ENCODE data around the gene PDIA6. TPM values are rescaled to one million over a fixed set of nuclear protein-coding genes. Genes with fewer than 3 reads are reported as not detected.

PDIA6 gene
- total RNA-seq, 1 experiment from 2014 or later: 149 TPM

- DNase-seq (ENCODE audit: low read depth, low spot score) (no peak), ATAC-seq (no peak)
- TF ChIP-seq EZH2 (IDR thresholded peaks at IDR 0.05): no peak
- no peak for TF ChIP-seq YY1 (IDR thresholded peaks at IDR 0.05; ENCODE audit: extremely low read depth, insufficient replicate concordance, low read depth, low read length)
- no peak for TF ChIP-seq EZH2phosphoT487 (IDR thresholded peaks at IDR 0.05; ENCODE audit: borderline replicate concordance)
- TF ChIP-seq, protein P1, sequence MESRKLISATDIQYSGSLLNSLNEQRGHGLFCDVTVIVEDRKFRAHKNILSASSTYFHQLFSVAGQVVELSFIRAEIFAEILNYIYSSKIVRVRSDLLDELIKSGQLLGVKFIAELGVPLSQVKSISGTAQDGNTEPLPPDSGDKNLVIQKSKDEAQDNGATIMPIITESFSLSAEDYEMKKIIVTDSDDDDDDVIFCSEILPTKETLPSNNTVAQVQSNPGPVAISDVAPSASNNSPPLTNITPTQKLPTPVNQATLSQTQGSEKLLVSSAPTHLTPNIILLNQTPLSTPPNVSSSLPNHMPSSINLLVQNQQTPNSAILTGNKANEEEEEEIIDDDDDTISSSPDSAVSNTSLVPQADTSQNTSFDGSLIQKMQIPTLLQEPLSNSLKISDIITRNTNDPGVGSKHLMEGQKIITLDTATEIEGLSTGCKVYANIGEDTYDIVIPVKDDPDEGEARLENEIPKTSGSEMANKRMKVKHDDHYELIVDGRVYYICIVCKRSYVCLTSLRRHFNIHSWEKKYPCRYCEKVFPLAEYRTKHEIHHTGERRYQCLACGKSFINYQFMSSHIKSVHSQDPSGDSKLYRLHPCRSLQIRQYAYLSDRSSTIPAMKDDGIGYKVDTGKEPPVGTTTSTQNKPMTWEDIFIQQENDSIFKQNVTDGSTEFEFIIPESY (IDR thresholded peaks at IDR 0.05; ENCODE audit: extremely low read depth, insufficient replicate concordance, low read length): no peak
- TF ChIP-seq SP1 (IDR thresholded peaks at IDR 0.05; ENCODE audit: low read depth): no peak
- no peak for TF ChIP-seq TCF7L2 (IDR thresholded peaks at IDR 0.05; ENCODE audit: borderline replicate concordance, extremely low read depth, insufficient read depth, insufficient read length)
- no peak for TF ChIP-seq EGR1 (IDR thresholded peaks at IDR 0.05; ENCODE audit: low read depth)
- BruUV-seq (replicated peaks): no TSS peak
- POLR2A ChIA-PET: no interaction called here
- intact Hi-C loops (cut with micrococcal nuclease): no loop called here
- H4K20me1 ChIP-seq (ENCODE audit: insufficient read depth): 0 out of 2 replicates have a peak, but pooled peaks cover 4% of the 10 kb centered on the region
- H2AFZ ChIP-seq (ENCODE audit: low read depth, low read length, poor library complexity, severe bottlenecking): no peak overlapping the region
- H3K9ac ChIP-seq (ENCODE audit: low read length): no peak overlapping the region
- no peaks in the 10 kb centered on the region for H3K9me3 ChIP-seq (ENCODE audit: control insufficient read depth in 1 of 2, insufficient read depth in 1 of 2, low read depth in 1 of 2, low read length in 2 of 2)
- H3K79me2 ChIP-seq (ENCODE audit: insufficient read depth, low read length): peaks cover 65% of the 10 kb centered on the region
- H3K4me1 ChIP-seq (ENCODE audit: control insufficient read depth in 1 of 2, insufficient read depth in 2 of 2, low read length in 2 of 2): no peaks in the 10 kb centered on the region
- H3K27ac ChIP-seq (ENCODE audit: low read depth, low read length): no peak overlapping the region
- CTCF ChIA-PET: no interaction called here
- H3K9me2 ChIP-seq (ENCODE audit: insufficient read depth): no peaks in the 10 kb centered on the region
- H3K4me2 ChIP-seq (ENCODE audit: low read length): no peak overlapping the region
- H3K36me3 ChIP-seq (ENCODE audit: control insufficient read depth in 1 of 2, insufficient read depth in 2 of 2, low read length in 2 of 2): peaks cover 68 to 84% of the 10 kb centered on the region in 2 experiments
- RAD21 ChIA-PET (ENCODE audit: low non-redundant PET in 1 of 2, low total read pairs in 2 of 2, uncharacterized antibody in 2 of 2, unreplicated experiment in 2 of 2): no interaction called here
- no peaks in the 10 kb centered on the region for H3K27me3 ChIP-seq (ENCODE audit: insufficient read depth, low read length)
- H3K4me3 ChIP-seq (replicated peaks in 1 of 2; ENCODE audit: low read depth in 1 of 2, low read length in 2 of 2): no peak overlapping the region
These were observed 23.7 kb downstream of the PDIA6 start for GRCh38 chr2:10788855-10789254.
